Measurements from ENCODE around the gene APOL1.
"Not testable (repeated sequence)": the region's sequence is repeated elsewhere in the genome, so short reads cannot be mapped to it uniquely, and the experiment has no call there.

The APOL1 gene

DNA sequence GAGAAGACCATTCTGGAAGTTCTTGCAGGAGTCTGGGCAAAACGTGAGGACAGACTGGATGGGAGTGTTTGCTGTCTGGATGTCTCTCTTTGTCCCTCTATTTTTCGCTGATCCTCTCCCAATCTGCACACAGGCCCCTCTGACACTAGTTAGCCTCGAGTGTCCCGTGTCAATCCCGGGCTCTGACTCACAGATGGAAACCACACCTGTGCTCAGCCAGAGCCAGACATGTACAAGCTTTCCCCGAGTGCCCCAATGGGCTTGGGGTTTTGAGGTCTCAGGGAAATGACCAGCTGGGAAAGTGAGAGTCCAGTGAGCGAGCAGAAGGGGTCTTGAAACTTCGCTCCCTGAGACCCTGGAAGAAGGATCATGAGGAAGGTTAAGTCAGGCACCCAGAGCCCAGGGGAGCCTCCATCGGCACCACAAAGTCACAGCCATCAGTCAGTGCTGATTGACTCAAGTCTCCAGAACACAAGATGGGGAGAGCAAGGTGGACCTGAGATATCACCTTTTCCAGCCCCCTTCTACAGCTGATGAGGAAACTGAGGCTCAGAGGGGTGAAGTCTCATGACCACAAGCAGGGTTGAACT, 27.5 kb upstream of the APOL1 start:
- H3K4me3 ChIP-seq (ENCODE audit: insufficient read depth, low read depth, low read length): no peak overlapping the region
- WGBS, 2 experiments: 89 to 92% methylated on average over 9 of the region's 9 CpGs
- H3K27ac ChIP-seq (ENCODE audit: insufficient read depth, low read depth, low read length, poor library complexity, severe bottlenecking): no peak overlapping the region
- H3K27me3 ChIP-seq (ENCODE audit: control insufficient read depth, insufficient read depth, low read length, poor library complexity, severe bottlenecking): no peaks in the 10 kb centered on the region
- no peaks in the 10 kb centered on the region for H3K36me3 ChIP-seq (ENCODE audit: control insufficient read depth, insufficient read depth, low read length)
- no peaks in the 10 kb centered on the region for H3K9me3 ChIP-seq (ENCODE audit: control insufficient read depth, low read length)
- no peaks in the 10 kb centered on the region for H3K4me1 ChIP-seq (ENCODE audit: control insufficient read depth, insufficient read depth, low read length)

DNA sequence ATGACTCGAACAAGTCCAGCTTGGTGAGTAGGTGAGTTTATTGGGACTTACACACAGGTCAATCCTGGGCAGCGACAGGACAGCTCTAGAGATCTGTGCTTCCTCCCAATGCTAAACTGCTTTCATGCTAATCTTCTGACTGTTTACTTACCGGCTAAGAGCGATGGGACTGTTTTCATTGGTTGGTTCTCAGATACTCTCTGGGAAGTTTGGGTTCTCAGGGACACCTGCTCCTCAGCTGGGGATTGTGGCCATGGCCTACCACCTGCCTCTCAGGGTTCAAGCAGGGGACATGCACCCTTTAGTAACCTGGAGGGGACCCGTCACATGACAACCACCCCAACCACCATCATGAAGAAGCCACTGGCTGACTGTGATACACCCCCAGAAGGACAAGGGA, 26.7 kb upstream of the APOL1 start:
- no peaks in the 10 kb centered on the region for H3K4me1 ChIP-seq (ENCODE audit: control insufficient read depth, insufficient read depth, low read length)
- H3K27ac ChIP-seq (ENCODE audit: insufficient read depth, low read depth, low read length, poor library complexity, severe bottlenecking): no peak overlapping the region
- no peaks in the 10 kb centered on the region for H3K27me3 ChIP-seq (ENCODE audit: control insufficient read depth, insufficient read depth, low read length, poor library complexity, severe bottlenecking)
- no peak overlapping the region for H3K4me3 ChIP-seq (ENCODE audit: insufficient read depth, low read depth, low read length)
- no peaks in the 10 kb centered on the region for H3K9me3 ChIP-seq (ENCODE audit: control insufficient read depth, low read length)
- WGBS, 2 experiments: 94 to 97% methylated on average over 4 to 5 of the region's 5 CpGs
- H3K36me3 ChIP-seq (ENCODE audit: control insufficient read depth, insufficient read depth, low read length): no peaks in the 10 kb centered on the region

GRCh38 chr22:36227396-36227795, 25.5 kb upstream of the APOL1 start:
- Histone ChIP-seq H3K27ac (ENCODE audit: insufficient read depth, low read depth, low read length, poor library complexity, severe bottlenecking) (no peak overlapping the region), H3K4me3 (ENCODE audit: insufficient read depth, low read depth, low read length) (no peak overlapping the region), H3K4me1 (ENCODE audit: control insufficient read depth, insufficient read depth, low read length) (no peaks in the 10 kb centered on the region), H3K9me3 (ENCODE audit: control insufficient read depth, low read length) (no peaks in the 10 kb centered on the region), H3K27me3 (ENCODE audit: control insufficient read depth, insufficient read depth, low read length, poor library complexity, severe bottlenecking) (no peaks in the 10 kb centered on the region), H3K36me3 (ENCODE audit: control insufficient read depth, insufficient read depth, low read length) (no peaks in the 10 kb centered on the region)
- WGBS, 2 experiments: 92 to 95% methylated on average over 9 of the region's 9 CpGs

GRCh38 chr22:36227806-36228205, 25.1 kb upstream of the APOL1 start:
- Histone ChIP-seq H3K9me3 (ENCODE audit: control insufficient read depth, low read length) (no peaks in the 10 kb centered on the region), H3K36me3 (ENCODE audit: control insufficient read depth, insufficient read depth, low read length) (no peaks in the 10 kb centered on the region), H3K4me3 (ENCODE audit: insufficient read depth, low read depth, low read length) (no peak overlapping the region), H3K27me3 (ENCODE audit: control insufficient read depth, insufficient read depth, low read length, poor library complexity, severe bottlenecking) (no peaks in the 10 kb centered on the region), H3K4me1 (ENCODE audit: control insufficient read depth, insufficient read depth, low read length) (no peaks in the 10 kb centered on the region), H3K27ac (ENCODE audit: insufficient read depth, low read depth, low read length, poor library complexity, severe bottlenecking) (no peak overlapping the region)
- WGBS, 2 experiments: 87 to 88% methylated on average over 8 of the region's 8 CpGs

DNA sequence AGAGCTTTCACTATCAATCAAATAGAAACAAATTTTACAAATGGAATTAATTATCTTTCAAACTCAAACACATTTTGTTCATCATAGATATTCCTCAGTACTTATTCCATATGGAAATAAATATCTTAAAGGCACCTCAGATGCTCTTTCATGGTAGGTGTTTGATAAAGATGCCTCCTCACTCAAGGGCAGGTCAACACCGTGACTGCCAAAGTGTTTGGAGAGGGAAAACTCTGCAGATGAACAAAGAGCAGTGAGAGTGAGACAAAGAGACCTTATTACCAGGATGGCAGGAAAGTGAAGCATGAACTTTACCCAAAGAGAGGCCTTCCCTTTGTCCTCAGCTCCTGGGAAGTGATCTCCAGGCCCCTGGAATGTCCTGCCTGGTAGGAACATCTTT, 24.6 kb upstream of the APOL1 start:
- H3K4me3 ChIP-seq (ENCODE audit: insufficient read depth, low read depth, low read length); H3K27ac ChIP-seq (ENCODE audit: insufficient read depth, low read depth, low read length, poor library complexity, severe bottlenecking); H3K27me3 ChIP-seq (ENCODE audit: control insufficient read depth, insufficient read depth, low read length, poor library complexity, severe bottlenecking); H3K36me3 ChIP-seq (ENCODE audit: control insufficient read depth, insufficient read depth, low read length); H3K4me1 ChIP-seq (ENCODE audit: control insufficient read depth, insufficient read depth, low read length); H3K9me3 ChIP-seq (ENCODE audit: control insufficient read depth, low read length): not testable (repeated sequence)
- 100% methylated on average over 1 of the region's 1 CpG; no CpG with 5 or more reads in 1 of the 2 experiments for WGBS, 2 experiments

DNA sequence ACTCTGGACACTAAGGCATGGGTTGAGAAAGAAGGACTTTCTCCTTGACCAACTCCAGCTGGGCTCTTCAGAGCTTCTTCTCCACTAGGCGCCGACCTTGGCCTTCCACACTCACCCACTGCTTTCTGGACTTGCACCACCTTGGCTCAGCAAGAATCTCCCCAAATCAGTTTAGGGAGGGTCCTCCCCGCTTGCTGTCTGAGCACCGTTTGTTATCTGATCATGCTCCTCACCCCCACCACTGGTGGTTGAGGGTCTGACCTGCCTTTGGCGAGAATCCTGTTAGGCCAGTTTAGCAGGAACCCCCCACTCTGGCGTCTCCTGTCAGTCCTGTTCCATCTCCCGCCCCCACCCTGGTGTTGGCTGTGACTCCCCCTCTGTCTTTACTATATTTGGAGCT, 24.0 kb upstream of the APOL1 start:
- WGBS, 2 experiments: 93% methylated on average over 7 of the region's 7 CpGs
- H3K36me3 ChIP-seq (ENCODE audit: control insufficient read depth, insufficient read depth, low read length): no peaks in the 10 kb centered on the region

GRCh38 chr22:36229649-36230048, 23.3 kb upstream of the APOL1 start:
- WGBS, 2 experiments: 68 to 78% methylated on average over 2 to 3 of the region's 3 CpGs
- H3K27ac ChIP-seq (ENCODE audit: insufficient read depth, low read depth, low read length, poor library complexity, severe bottlenecking); H3K36me3 ChIP-seq (ENCODE audit: control insufficient read depth, insufficient read depth, low read length); H3K27me3 ChIP-seq (ENCODE audit: control insufficient read depth, insufficient read depth, low read length, poor library complexity, severe bottlenecking); H3K4me1 ChIP-seq (ENCODE audit: control insufficient read depth, insufficient read depth, low read length); H3K9me3 ChIP-seq (ENCODE audit: control insufficient read depth, low read length); H3K4me3 ChIP-seq (ENCODE audit: insufficient read depth, low read depth, low read length): not testable (repeated sequence)

More for the DNA sequence above, 24.0 kb upstream of the APOL1 start:
- no peak overlapping the region for H3K4me3 ChIP-seq (ENCODE audit: insufficient read depth, low read depth, low read length)
- H3K4me1 ChIP-seq (ENCODE audit: control insufficient read depth, insufficient read depth, low read length): no peaks in the 10 kb centered on the region
- no peaks in the 10 kb centered on the region for H3K27me3 ChIP-seq (ENCODE audit: control insufficient read depth, insufficient read depth, low read length, poor library complexity, severe bottlenecking)
- no peaks in the 10 kb centered on the region for H3K9me3 ChIP-seq (ENCODE audit: control insufficient read depth, low read length)
- no peak overlapping the region for H3K27ac ChIP-seq (ENCODE audit: insufficient read depth, low read depth, low read length, poor library complexity, severe bottlenecking)

- not testable (repeated sequence) for H3K27me3 ChIP-seq (ENCODE audit: control insufficient read depth, insufficient read depth, low read length, poor library complexity, severe bottlenecking); H3K27ac ChIP-seq (ENCODE audit: insufficient read depth, low read depth, low read length, poor library complexity, severe bottlenecking); H3K4me3 ChIP-seq (ENCODE audit: insufficient read depth, low read depth, low read length); H3K4me1 ChIP-seq (ENCODE audit: control insufficient read depth, insufficient read depth, low read length); H3K36me3 ChIP-seq (ENCODE audit: control insufficient read depth, insufficient read depth, low read length); H3K9me3 ChIP-seq (ENCODE audit: control insufficient read depth, low read length)
- WGBS, 2 experiments: 75 to 77% methylated on average over 5 of the region's 5 CpGs
Measured at GRCh38 chr22:36231051-36231450, 21.9 kb upstream of the APOL1 start.

- no peaks in the 10 kb centered on the region for H3K4me1 ChIP-seq (ENCODE audit: control insufficient read depth, insufficient read depth, low read length)
- H3K27me3 ChIP-seq (ENCODE audit: control insufficient read depth, insufficient read depth, low read length, poor library complexity, severe bottlenecking): no peaks in the 10 kb centered on the region
- H3K9me3 ChIP-seq (ENCODE audit: control insufficient read depth, low read length): no peaks in the 10 kb centered on the region
- no peaks in the 10 kb centered on the region for H3K36me3 ChIP-seq (ENCODE audit: control insufficient read depth, insufficient read depth, low read length)
- no peak overlapping the region for H3K27ac ChIP-seq (ENCODE audit: insufficient read depth, low read depth, low read length, poor library complexity, severe bottlenecking)
- whole genome bisulfite sequencing, 2 experiments: 89 to 93% methylated on average over 13 of the region's 13 CpGs
- no peak overlapping the region for H3K4me3 ChIP-seq (ENCODE audit: insufficient read depth, low read depth, low read length)
Measured at GRCh38 chr22:36232715-36233401, 20.1 kb upstream of the APOL1 start.

- peaks cover 1% of the 10 kb centered on the region for H3K4me1 ChIP-seq (ENCODE audit: control insufficient read depth, insufficient read depth, low read length)
- H3K9me3 ChIP-seq (ENCODE audit: control insufficient read depth, low read length): no peaks in the 10 kb centered on the region
- H3K36me3 ChIP-seq (ENCODE audit: control insufficient read depth, insufficient read depth, low read length): no peaks in the 10 kb centered on the region
- no peaks in the 10 kb centered on the region for H3K27me3 ChIP-seq (ENCODE audit: control insufficient read depth, insufficient read depth, low read length, poor library complexity, severe bottlenecking)
- no peak overlapping the region for H3K27ac ChIP-seq (ENCODE audit: insufficient read depth, low read depth, low read length, poor library complexity, severe bottlenecking)
- WGBS, 2 experiments: 85 to 90% methylated on average over 6 of the region's 7 CpGs
- H3K4me3 ChIP-seq (ENCODE audit: insufficient read depth, low read depth, low read length): no peak overlapping the region
Measured at GRCh38 chr22:36233796-36234195, 19.1 kb upstream of the APOL1 start.

All from ectodermal cell (in vitro differentiated cells).